ENCODE measurements around the gene ZNF79.
A peak's percentile ranks its signal among the peaks of the same experiment; 100 is the strongest.

ZNF79 gene

DNA sequence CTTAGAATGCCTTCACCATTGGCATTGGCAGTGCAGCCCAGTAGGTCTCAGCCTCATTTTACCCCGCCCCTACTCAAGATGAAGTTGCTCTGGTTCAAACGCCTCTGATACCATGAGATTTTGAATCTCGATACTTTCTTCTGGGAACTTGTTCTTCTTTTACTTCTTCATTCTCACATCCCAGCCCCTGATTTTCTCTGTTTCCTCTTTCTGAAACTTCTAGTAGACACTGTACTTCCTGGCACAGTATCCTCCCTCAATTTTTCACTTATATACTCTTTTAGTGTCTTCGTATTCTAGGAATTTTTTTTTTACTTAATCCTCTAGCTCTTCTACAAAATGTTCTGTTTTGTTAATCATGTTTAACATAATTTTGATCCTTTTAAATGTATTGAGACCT lies 13.1 kb upstream of the ZNF79 start:
- Mint-ChIP-seq H3K9me3 (no peaks in the 10 kb centered on the region), H3K27me3 (no peaks in the 10 kb centered on the region), H3K36me3 (no peaks in the 10 kb centered on the region), H3K4me3 (no peak overlapping the region), H3K27ac (no peak overlapping the region), H3K4me1 (peaks cover 9% of the 10 kb centered on the region)
- no peak for ATAC-seq

DNA sequence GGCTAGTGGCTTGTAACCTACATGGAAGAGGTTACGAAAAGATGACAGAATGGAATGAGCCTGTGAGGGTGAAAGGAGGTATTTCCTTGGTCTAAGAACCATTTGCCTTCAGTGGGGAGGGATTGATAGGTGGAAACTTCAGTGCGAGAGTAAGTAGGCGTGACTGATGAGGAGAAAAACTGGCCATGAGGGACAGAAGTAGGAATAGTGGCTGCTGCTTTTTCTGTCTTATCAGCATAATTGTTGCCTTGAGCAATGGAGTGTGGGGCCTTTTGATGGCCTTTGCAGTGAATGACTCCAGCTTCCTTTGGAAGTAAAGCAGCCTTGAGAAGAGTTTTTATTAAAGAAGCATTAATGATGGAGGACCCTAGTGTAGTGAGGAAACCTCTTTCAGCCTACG lies 9.0 kb upstream of the ZNF79 start:
- no peak overlapping the region for H3K4me3 Mint-ChIP-seq
- no peaks in the 10 kb centered on the region for H3K9me3 Mint-ChIP-seq
- H3K36me3 Mint-ChIP-seq, result peaks cover 5% of the 10 kb centered on the region
- no peak for ATAC-seq
- H3K27ac Mint-ChIP-seq, result no peak overlapping the region
- peaks cover 15% of the 10 kb centered on the region for H3K4me1 Mint-ChIP-seq
- no peaks in the 10 kb centered on the region for H3K27me3 Mint-ChIP-seq

DNA sequence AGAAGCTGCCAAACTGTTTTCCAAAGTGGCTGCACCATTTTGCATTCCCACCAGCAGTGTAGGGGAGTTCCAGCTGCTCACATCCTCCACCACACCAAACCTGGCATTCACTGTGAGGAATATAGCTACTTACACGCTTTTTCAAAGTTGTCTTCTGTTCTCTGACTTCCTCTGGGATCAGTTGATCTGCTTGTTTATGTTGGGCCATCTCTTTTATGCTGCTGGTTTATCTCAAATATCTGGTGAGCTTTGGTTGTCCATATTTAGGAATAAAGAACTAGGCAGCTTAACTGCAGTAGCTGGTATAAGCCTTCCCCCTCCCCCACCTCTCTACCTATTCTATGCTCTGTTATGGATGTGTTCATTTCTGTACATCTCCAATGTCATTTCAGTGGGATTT lies 8.5 kb upstream of the ZNF79 start:
- no peaks in the 10 kb centered on the region for H3K27me3 Mint-ChIP-seq
- no peak overlapping the region for H3K27ac Mint-ChIP-seq
- no peak for ATAC-seq
- no peaks in the 10 kb centered on the region for H3K9me3 Mint-ChIP-seq
- peaks cover 15% of the 10 kb centered on the region for H3K4me1 Mint-ChIP-seq
- peaks cover 5% of the 10 kb centered on the region for H3K36me3 Mint-ChIP-seq
- H3K4me3 Mint-ChIP-seq, result no peak overlapping the region

DNA sequence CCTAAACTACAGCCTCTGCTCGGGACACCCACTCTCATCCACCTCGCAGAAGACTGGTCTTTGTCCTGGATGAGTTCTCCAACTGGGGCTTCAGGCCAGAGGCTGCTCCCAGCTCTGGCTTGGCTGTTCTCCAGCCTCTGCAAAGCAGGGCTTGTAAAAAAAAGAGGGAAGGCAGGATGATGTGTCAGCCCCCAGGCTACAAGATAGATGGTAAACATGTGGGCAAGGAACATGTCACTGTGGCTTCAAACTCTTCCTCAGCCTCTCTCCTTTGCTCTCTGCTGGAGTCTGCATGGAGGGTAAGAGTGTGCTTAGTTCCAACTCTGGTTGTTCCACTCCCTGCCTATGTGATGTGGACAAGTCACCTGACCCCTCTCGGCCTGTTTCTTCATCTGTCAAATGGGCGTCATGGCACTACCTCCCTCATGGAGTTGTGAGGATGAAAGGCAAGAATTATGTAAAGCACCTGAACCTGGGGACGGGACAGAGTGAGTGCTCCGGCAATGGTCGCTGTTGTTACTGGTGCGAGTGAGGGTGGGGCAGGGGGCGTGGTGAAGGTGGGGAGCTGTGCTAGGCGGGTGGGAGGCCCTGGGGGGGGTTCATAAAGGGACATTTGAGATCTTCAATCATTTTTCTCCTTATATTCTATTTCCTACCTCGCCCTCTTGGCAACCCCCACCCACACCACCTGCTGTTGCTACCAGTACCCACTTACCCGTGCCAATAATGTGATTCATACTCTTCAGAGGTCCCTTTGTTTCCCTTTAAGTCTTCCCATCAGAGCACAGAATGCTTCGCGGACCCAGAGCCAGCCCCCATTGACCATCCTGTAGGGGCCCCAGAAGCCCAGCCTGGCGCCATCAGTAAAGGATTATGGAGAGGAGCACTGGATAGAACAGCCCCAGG lies 6.8 kb upstream of the ZNF79 start:
- no peak for ATAC-seq
- no peak overlapping the region for H3K4me3 Mint-ChIP-seq
- H3K4me1 Mint-ChIP-seq, result peaks cover 11% of the 10 kb centered on the region
- H3K27me3 Mint-ChIP-seq, result no peaks in the 10 kb centered on the region
- peaks cover 5% of the 10 kb centered on the region for H3K36me3 Mint-ChIP-seq
- H3K27ac Mint-ChIP-seq, result no peak overlapping the region
- H3K9me3 Mint-ChIP-seq, result no peaks in the 10 kb centered on the region

DNA sequence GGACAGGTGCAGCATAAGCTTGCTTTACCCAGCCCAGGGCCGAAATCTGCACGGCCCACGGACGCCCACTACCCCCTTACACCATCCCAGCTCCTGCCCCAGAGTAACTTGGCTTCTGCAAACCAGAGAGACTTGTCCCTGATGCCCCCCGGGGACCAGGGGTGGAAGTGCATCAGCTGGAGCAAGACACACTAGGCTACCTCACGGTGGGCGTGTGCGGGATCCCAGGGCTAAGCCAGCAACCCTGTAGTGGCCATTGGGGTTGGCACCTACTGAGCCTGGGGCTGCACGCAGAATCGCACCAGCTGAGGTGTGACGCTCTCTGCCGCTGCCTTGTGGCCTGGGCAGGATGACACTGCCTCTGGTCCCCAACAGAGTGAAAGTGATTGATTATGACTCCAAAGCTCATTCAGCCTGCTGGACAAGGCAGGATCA lies 6.1 kb upstream of the ZNF79 start:
- H3K4me3 Mint-ChIP-seq, result no peak overlapping the region
- H3K36me3 Mint-ChIP-seq, result peaks cover 5% of the 10 kb centered on the region
- H3K27me3 Mint-ChIP-seq, result no peaks in the 10 kb centered on the region
- peaks cover 18% of the 10 kb centered on the region for H3K4me1 Mint-ChIP-seq
- peak; percentile 31 for ATAC-seq
- no peaks in the 10 kb centered on the region for H3K9me3 Mint-ChIP-seq
- H3K27ac Mint-ChIP-seq, result no peak overlapping the region

DNA sequence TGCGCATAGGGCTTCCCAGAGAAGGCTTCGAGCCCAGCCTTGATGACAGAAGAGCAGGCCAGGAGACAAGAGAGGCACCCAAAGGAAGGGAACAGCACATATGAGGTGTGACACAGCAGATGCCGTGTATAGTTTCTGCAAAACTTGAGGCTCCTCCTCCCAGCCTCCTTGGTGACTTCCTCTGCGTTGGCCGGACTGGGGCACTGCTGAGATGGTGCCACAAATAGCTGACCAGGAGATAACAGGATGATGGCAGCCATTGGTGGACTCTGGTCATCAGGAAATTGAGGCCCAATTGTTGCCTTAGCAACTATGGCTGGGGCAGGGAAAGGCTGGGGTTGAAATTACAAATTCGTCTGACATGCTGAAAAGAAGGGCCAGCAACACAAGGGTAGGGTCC lies 4.8 kb upstream of the ZNF79 start:
- H3K27ac Mint-ChIP-seq, result no peak overlapping the region

DNA sequence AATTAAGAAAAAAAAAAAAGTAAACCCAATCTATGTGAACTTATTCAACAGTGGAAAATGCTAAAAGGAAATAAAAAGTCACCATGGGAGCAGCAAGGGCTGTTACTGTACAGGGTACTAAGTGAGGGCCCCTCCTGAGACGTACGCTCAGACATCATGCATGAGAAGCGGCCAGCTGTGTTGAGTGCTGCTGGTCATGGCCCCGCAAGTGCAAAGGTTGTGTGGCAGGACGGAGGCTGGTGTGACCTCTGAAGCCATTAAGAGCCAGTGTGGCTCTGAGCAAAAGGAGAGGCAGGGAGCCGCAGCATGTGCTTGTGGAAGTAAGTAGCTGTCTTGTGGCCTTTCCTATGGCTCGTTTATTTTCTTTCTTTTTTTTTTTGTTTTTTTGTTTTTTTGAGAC lies 3.1 kb upstream of the ZNF79 start:
- Mint-ChIP-seq H3K9me3 (no peaks in the 10 kb centered on the region), H3K4me3 (no peak overlapping the region), H3K27me3 (no peaks in the 10 kb centered on the region), H3K36me3 (peaks cover 5% of the 10 kb centered on the region), H3K27ac (no peak overlapping the region), H3K4me1 (peaks cover 41% of the 10 kb centered on the region)
- ATAC-seq, result no peak

More for the DNA sequence above, 4.8 kb upstream of the ZNF79 start:
- Mint-ChIP-seq H3K9me3 (no peaks in the 10 kb centered on the region), H3K4me3 (no peak overlapping the region), H3K27me3 (no peaks in the 10 kb centered on the region), H3K4me1 (peaks cover 26% of the 10 kb centered on the region), H3K36me3 (peaks cover 5% of the 10 kb centered on the region)
- no peak for ATAC-seq

DNA sequence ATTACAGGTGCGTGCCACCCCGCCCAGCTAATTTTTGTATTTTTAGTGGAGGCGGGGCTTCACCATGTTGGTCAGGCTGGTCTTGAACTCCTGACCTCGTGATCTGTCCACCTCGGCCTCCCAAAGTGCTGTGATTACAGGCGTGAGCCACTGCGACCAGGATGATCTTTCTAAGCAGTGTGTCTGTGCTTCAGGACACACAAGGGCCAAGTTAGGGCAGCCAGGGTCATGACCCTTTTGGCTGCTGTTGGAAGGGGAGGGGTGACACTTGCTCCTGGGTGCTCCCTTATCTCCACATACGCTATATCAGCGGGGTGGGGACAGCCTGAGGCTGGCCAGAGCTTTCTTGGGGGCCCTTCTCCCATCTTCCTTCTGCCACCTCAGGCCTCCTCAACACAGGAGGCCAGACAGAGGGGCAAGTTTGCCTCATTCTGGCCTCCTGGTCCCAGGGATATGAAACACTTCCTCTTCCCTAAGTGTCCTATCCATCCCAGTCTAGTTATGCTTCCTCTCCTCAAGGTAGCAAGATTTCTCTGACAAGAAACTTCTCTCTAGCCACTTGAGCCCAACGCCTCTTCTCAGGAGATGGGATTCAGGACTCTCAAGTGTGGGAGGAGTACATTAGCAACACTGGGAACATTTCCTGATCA lies 1.9 kb upstream of the ZNF79 start:
- Mint-ChIP-seq H3K9me3 (no peaks in the 10 kb centered on the region), H3K27me3 (no peaks in the 10 kb centered on the region), H3K36me3 (peaks cover 13% of the 10 kb centered on the region), H3K4me1 (peaks cover 52% of the 10 kb centered on the region), H3K4me3 (no peak overlapping the region), H3K27ac (peak overlapping the region; percentile 98)
- ATAC-seq, result no peak

DNA sequence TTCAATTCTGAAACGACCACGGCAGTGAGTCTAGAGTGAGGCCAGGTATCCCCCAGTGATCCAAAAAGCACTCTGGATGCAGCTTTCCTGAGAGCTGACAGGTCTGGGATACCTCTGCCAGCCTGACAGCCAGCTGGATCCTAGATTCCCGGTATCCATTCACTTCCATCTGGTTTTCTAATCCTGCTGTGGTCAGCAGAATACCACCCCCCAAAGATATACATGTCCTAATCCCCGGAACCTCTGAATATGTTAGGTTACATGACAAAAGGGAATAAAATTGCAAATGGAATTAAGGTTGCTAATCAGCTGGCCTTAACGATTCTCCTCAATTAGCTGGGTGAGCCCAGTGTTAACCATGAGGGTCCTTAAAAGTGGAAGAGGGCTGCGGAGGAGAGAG lies 1.4 kb upstream of the ZNF79 start:
- no peaks in the 10 kb centered on the region for H3K27me3 Mint-ChIP-seq
- H3K27ac Mint-ChIP-seq, result peak overlapping the region; percentile 98
- peak overlapping the region; percentile 97 for H3K4me3 Mint-ChIP-seq
- ATAC-seq, result no peak
- peaks cover 52% of the 10 kb centered on the region for H3K4me1 Mint-ChIP-seq
- H3K9me3 Mint-ChIP-seq, result no peaks in the 10 kb centered on the region
- H3K36me3 Mint-ChIP-seq, result peaks cover 14% of the 10 kb centered on the region

DNA sequence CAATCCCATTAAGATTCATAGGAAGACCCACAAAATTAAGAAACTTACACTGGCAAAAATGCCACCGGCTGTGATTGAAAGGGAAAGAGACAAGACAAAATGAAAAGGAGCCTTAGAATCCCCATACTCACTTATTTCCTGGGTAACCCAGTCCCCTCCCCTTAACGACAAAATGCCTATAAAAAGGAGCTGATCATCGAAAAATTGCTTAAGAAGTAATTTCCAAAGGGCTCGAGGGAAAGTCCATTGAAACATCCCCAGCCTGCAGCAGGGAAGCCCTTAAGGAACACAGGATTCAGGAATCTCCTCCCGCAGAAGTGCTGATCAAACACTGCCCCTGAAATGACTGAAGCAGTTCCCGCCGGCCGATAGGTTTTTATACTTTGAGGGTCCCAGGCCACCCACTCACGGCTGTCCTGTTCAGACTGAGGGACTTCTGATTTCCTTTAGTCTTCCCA lies 677 bp upstream of the ZNF79 start:
- no peak for ATAC-seq
- H3K4me1 Mint-ChIP-seq, result peaks cover 51% of the 10 kb centered on the region
- no peaks in the 10 kb centered on the region for H3K27me3 Mint-ChIP-seq
- H3K9me3 Mint-ChIP-seq, result no peaks in the 10 kb centered on the region
- H3K36me3 Mint-ChIP-seq, result peaks cover 21% of the 10 kb centered on the region
- H3K4me3 Mint-ChIP-seq, result peak overlapping the region; percentile 97
- H3K27ac Mint-ChIP-seq, result peak overlapping the region; percentile 98

DNA sequence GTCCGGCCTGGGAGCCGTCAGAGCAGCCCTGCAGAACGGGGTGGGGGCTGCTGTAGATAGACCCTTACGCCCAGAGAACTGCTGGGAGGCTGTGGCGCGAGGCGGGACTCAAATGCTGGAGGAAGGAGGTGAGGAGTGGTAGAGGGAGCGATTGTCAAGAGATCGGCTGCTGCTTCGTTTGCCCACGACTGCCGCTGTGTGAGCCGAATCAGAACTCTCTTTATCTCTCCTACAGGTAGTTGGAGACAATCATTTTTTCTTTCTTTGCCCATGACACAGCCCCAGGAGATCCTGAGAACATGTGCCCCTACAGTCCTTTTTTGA lies 456 bp downstream of the ZNF79 start:
- peak overlapping the region; percentile 97 for H3K4me3 Mint-ChIP-seq
- peaks cover 23% of the 10 kb centered on the region for H3K36me3 Mint-ChIP-seq
- peak; percentile 48 for ATAC-seq
- no peaks in the 10 kb centered on the region for H3K9me3 Mint-ChIP-seq
- no peaks in the 10 kb centered on the region for H3K27me3 Mint-ChIP-seq
- peaks cover 46% of the 10 kb centered on the region for H3K4me1 Mint-ChIP-seq
- H3K27ac Mint-ChIP-seq, result peak overlapping the region; percentile 98

DNA sequence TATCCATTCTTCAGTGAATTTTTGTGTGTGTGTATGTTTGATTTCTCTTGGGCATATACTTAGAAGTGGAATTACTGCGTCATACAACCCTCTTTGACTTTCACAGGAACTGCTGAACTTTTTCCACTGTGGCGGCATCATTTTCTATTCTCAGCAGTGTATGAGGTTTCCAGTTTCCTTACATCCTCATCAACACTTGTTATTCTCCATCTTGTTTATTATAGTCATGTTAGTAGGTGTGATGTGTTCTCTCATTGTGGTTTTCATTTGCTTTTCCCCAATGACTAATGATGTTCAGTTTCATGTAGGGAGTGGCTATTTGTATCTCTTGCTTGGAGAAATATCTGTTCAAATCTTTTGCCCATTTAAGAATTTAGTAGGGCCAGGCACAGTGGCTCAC lies 2.6 kb downstream of the ZNF79 start:
- H3K27ac Mint-ChIP-seq, result peak overlapping the region; percentile 53
- no peaks in the 10 kb centered on the region for H3K9me3 Mint-ChIP-seq
- H3K27me3 Mint-ChIP-seq, result no peaks in the 10 kb centered on the region
- no peak for ATAC-seq
- peak overlapping the region; percentile 5 for H3K4me3 Mint-ChIP-seq
- peaks cover 39% of the 10 kb centered on the region for H3K36me3 Mint-ChIP-seq
- H3K4me1 Mint-ChIP-seq, result peaks cover 46% of the 10 kb centered on the region

DNA sequence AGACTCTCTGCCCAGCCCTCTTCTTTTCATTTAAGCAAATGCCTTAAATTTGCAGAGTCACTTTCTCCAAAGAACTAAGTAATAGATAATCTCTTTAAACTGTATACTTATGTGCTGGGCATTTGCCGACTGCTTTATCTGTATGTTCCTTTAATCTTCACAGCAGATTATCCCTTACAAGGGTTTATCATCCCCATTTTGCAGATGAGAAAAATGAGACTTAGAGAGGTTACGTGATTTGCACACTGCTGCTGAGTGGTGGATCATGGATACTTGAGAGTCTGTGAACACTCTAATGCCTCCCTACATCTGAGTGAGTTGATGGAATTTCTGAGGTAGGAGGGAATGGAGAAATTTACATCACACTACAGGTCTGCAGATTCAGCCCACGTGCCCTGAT lies 4.2 kb downstream of the ZNF79 start:
- ATAC-seq, result no peak
- no peaks in the 10 kb centered on the region for H3K27me3 Mint-ChIP-seq
- H3K36me3 Mint-ChIP-seq, result peaks cover 50% of the 10 kb centered on the region
- H3K4me1 Mint-ChIP-seq, result peaks cover 31% of the 10 kb centered on the region
- no peak overlapping the region for H3K4me3 Mint-ChIP-seq
- H3K27ac Mint-ChIP-seq, result no peak overlapping the region
- no peaks in the 10 kb centered on the region for H3K9me3 Mint-ChIP-seq

DNA sequence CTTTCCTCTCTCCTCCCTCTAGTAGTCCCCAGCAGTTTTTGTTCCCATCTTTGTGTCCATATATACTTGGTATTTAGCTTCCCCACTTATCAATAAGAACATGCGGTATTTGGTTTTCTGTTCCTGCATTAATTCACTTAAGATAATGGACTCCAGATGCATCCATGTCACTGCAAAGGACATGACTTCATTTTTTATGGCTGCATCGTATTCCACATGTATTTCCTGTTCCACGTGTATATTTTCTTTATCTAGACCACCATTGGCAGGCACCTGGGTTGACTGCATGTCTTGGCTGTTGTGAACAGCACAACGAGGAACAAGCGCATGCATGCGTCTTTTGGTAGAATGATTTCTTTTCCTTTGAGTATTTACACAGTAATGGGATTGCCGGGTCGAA lies 6.2 kb downstream of the ZNF79 start:
- no peak for ATAC-seq
- H3K9me3 Mint-ChIP-seq, result no peaks in the 10 kb centered on the region
- H3K27me3 Mint-ChIP-seq, result no peaks in the 10 kb centered on the region
- no peak overlapping the region for H3K27ac Mint-ChIP-seq
- H3K4me3 Mint-ChIP-seq, result no peak overlapping the region
- H3K4me1 Mint-ChIP-seq, result peaks cover 15% of the 10 kb centered on the region
- H3K36me3 Mint-ChIP-seq, result peaks cover 70% of the 10 kb centered on the region

DNA sequence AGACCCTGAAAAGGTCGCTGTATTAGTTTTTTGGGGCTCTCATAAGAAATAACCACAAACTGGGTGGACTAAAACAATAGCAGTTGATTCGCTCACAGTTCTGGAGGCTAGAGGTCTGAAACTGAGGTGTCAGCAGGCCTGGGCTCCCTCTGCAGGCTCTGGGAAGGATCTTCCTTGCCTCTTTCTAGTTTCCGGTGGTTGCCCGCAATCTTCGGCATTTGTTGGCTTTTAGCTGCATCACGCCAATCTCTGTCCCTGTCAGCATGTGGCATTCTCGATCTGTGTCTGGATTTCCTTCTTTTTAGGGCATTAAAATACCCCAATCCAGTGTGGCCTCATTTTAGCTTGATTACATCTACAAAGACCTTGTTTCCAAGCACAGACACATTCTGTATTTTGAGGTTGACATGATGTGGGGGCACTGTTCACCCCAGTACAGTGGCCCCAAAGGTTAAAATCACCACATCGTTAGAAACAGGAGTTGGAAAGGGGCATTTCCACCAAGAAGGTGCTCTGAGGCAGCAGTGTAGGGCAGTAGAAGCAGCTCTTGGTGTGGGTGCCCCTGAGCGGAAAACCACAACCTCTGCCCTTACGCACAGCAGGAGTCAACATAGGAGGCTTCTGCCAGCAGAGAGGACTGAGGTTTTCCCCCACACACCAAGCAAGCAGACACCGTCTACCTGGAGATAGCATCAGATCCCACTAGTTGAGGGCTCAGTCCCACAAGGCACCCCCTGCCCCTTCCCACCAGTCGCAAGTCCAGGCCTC lies 13.5 kb downstream of the ZNF79 start:
- no peak for ATAC-seq
- Mint-ChIP-seq H3K4me3 (no peak overlapping the region), H3K27ac (no peak overlapping the region)

More for the DNA sequence above, 13.5 kb downstream of the ZNF79 start:
- no peaks in the 10 kb centered on the region for H3K27me3 Mint-ChIP-seq
- peaks cover 88% of the 10 kb centered on the region for H3K36me3 Mint-ChIP-seq
- no peaks in the 10 kb centered on the region for H3K4me1 Mint-ChIP-seq
- no peaks in the 10 kb centered on the region for H3K9me3 Mint-ChIP-seq
